ENCODE results near the gene IFITM1.

IFITM1 gene

DNA sequence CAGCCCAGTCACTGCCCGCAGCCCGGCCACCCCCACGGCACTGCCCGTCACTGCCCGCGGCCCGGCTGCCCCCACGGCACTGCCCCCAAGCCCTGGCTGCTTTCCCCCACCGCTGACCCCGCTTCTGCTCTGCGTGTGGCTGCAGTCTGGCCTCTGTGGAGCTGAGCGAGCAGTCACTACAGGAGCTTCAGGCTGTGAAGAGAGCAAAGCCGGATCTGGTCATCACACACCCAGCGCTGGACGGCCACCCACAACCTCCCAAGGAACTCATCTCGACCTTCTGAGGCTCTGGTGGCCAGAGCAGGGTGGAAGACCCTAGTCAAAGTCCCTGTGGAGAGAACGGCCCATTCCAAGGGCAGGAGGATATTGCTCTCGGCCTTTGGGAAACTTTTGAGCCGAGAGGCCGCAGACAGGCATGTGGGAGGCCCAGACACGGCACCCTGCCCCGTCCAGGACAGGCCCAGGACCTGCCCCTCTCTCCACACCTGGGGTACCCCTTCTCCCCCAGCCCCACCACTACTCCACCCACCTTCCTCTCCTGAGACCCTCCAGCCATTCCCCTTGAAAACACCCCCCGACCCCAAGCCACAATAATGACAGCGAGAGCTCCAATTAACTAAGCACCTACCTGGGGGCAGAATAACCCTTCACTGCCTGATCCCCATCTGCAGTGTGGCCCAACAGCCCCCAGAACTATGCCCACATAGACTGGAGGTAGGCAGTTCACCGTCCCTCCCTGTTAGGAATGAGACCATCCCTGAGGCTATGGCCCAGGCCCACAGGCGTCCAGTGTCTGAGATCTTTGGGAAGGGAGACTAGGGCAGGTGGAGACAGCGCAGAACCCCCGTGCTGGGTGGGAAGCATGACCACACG is 28.6 kb upstream of the IFITM1 start:
- TF ChIP-seq, protein P1, sequence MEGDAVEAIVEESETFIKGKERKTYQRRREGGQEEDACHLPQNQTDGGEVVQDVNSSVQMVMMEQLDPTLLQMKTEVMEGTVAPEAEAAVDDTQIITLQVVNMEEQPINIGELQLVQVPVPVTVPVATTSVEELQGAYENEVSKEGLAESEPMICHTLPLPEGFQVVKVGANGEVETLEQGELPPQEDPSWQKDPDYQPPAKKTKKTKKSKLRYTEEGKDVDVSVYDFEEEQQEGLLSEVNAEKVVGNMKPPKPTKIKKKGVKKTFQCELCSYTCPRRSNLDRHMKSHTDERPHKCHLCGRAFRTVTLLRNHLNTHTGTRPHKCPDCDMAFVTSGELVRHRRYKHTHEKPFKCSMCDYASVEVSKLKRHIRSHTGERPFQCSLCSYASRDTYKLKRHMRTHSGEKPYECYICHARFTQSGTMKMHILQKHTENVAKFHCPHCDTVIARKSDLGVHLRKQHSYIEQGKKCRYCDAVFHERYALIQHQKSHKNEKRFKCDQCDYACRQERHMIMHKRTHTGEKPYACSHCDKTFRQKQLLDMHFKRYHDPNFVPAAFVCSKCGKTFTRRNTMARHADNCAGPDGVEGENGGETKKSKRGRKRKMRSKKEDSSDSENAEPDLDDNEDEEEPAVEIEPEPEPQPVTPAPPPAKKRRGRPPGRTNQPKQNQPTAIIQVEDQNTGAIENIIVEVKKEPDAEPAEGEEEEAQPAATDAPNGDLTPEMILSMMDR (IDR thresholded peaks at IDR 0.05): no peak

DNA sequence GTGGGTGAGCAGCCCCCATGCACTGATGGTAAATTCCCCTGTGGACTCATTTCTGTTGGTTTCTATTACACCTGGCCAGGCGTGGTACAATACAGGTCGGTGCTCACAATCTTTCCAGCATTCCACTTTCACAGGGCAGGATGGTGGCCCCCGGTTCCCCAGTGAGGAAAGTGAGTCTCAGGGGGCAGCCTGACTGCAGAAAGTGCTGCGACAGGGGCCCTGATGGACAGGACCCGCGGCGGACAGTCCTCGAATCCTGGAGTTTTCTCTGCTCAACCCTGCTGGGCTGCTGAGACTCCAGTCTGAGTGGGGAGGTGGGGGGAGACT is 28.0 kb upstream of the IFITM1 start:
- TF ChIP-seq, protein P1 (IDR thresholded peaks at IDR 0.05): no peak

DNA sequence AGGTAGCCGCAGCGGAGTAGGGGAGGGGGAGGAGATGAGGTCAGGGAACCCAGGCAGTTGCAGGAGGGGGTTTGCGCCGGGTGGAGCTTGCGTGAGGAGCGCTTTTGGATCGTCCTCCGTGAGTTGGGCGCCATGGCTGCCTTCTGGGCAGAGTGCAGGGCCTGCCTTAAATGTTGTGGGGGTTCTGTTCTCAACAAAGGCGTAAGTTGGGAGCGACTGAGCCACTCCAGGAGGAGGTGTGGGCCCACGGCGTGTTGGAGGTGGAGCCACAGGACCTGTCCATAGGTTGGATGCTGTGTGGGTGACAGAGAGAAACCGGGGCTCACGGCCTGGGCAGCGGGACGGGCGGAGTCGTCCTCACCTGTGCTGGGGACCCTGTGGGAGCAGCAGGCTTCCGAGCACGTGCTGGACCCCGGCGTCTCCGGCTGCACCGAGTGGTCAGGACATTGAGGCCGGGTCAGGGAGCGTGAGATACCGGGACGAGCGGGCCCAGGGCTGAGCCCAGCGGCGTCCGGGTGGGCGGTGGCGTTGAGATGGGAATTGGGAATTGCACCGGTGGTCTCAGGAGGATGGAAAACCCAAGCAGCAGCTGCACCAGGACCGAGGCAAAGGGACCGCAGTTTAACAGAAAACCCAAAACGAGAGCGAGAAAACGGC is 25.9 kb upstream of the IFITM1 start:
- TF ChIP-seq, protein P1 (IDR thresholded peaks at IDR 0.05): no peak

DNA sequence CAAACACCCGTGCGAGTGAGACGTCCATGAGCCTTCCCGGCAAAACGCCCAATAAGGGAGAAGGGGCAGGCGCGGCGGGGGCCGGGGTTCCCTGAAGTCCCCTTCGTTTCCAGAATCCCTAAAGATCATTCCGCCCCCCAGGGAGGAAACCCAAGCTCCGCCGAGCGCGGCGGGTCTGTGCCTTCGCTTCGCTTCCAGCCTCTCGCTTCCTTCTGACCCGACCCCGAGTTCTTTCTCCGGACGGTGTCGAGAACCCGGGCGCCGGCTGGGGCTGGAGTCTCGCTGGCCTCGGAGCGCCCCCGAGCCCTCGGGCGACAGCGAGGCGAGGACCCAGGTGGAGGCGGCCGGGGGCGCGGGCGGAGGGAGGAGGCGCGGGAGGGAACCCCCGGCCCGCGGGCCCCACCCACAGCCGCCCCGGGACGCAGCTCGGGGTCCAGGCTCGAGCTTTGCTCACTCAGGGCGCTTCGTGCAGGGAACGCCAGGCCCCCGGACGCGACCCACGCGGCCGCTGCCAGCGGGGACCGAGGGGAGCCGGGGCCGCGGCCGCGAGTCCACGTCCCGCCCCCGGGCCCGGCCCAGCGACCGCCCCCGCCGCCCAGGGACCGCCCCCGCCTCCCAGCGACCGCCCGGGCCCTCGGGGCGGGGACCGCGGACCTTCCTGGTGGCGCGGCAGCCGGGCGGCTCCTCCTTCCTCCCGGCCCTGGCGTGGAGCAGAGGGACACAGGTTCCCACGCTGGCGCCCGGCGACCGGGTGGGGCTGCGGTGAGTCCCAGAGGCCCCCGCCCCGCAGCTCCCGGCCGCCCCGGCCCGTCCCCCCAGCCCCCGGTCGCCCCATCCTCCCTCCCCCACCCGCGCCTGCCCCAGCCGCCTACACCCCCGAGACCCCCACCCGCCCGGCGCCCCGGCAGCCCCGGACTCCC is 25.1 kb upstream of the IFITM1 start, which contains the start of gene PGGHG:
Gene PGGHG, plus strand, starts transcription at position 649 of the 920 bp plus-strand sequence. CDS start 691 bp downstream, outside the sequence.
- TF ChIP-seq, protein P1 (IDR thresholded peaks at IDR 0.05): no peak

DNA sequence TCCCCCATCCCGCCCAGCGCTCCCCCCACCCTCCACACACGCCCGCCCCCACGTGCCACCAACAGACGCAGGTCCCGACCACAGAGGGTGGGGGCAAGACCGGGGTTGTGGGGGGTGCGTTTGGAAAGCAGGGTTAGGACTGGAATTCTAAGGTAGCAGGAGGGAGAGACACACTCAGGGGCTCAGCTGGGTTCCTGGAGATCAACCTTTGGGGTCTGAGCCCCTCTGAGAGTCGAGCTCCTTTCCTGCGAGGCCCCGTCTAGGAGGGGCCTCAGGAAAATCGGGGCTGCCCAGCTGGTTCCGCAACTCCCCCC is 24.5 kb upstream of the IFITM1 start:
- TF ChIP-seq, protein P1 (IDR thresholded peaks at IDR 0.05): no peak

DNA sequence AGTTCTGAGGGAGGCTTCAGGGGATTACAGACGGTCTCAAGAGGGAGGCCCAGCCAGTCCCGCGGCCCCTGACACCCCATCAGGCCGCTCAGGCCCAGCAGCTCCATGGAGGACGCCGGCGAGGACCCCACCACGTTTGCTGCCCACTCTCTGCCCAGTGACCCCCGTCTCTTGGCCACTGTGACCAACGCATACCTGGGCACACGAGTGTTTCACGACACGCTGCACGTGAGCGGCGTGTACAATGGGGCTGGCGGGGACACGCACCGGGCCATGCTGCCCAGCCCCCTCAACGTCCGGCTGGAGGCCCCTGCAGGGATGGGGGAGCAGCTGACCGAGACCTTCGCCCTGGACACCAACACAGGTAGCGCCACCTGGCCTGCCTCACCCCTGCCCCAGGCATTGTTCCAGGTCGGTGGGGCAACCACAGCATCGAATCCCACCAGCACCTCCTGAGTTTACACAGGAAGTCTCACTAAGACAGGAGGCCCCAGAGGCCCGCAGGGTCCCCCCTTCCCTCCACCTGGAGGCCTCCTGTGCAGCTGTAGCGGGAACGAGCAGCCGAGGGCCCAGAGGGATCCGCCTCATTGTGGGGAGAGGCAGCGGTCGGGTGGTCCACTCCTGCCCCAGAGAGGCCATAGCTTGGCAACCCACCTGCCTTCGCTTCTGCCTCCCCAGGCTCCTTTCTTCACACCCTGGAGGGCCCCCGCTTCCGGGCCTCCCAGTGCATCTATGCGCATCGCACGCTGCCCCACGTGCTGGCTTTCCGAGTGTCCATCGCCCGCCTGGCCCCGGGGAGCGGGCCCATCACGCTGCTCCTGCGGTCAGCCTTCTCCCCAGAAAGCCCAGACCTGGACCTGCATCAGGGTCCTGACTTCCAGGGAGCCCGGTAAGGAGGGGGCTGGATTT is 23.9 kb upstream of the IFITM1 start:
- TF ChIP-seq, protein P1 (IDR thresholded peaks at IDR 0.05): no peak
